IMR-90 (cell line): ENCODE results near the gene EFHB. TPM values are rescaled to one million over a fixed set of nuclear protein-coding genes. Genes with fewer than 3 reads are reported as not detected.
A peak's percentile ranks its signal among the peaks of the same experiment; 100 is the strongest.

Experiments used
- ATAC-seq: fragments of 200-7000 bp; cut with Tn5 transposase; 2 replicates; pipeline ENCODE4 v1.9.1; 2020; ENCODE audit warnings: low read depth, mild to moderate bottlenecking, moderate library complexity
- BruUV-seq: library from RNA; stranded (reverse); fragments of 400-500 nt; replicated peaks from 2 replicates; lab custom pipeline; 2021; lab: Mats Ljungman, UMichigan
- CTCF ChIA-PET: fragments of 300-600 bp; formaldehyde crosslinking; extraction: SDS; loops from one replicate; lab custom pipeline; 2021; ENCODE audit warnings: antibody characterized with exemption; lab: Yijun Ruan, JAX
- POLR2A ChIA-PET: fragments of 300-600 bp; sonication (Branson Sonifier 250); formaldehyde crosslinking; loops from one replicate; lab custom pipeline; 2022; ENCODE audit warnings: antibody characterized with exemption; ENCODE audit not compliant: unreplicated experiment; lab: Charles Lee
- DNase-seq: peaks from one replicate; pipeline ENCODE4 v3.0.0; 2013
- H2AFZ ChIP-seq: replicated peaks from 2 replicates; pipeline ENCODE3; 2013; ENCODE audit warnings: low read length, mild to moderate bottlenecking; ENCODE audit not compliant: poor library complexity
- H2AK5ac ChIP-seq: 2 replicates; pipeline ENCODE4 v1.6.1; 2013; ENCODE audit warnings: low read depth, low read length, inconsistent platforms
- H2AK9ac ChIP-seq: replicated peaks from 2 replicates; pipeline ENCODE3; 2013; ENCODE audit warnings: mild to moderate bottlenecking, low read depth, low read length, moderate library complexity; ENCODE audit not compliant: poor library complexity
- H2BK120ac ChIP-seq: 2 replicates; pipeline ENCODE4 v1.6.1; 2013; ENCODE audit warnings: low read depth, low read length, inconsistent platforms
- H2BK15ac ChIP-seq: 3 replicates; pipeline ENCODE4 v1.6.1; 2013; ENCODE audit warnings: low read depth, low read length, inconsistent platforms
- H2BK20ac ChIP-seq: 2 replicates; pipeline ENCODE4 v1.6.1; 2013; ENCODE audit warnings: low read depth, mild to moderate bottlenecking, inconsistent platforms, low read length, moderate library complexity
- H2BK5ac ChIP-seq: 2 replicates; pipeline ENCODE4 v1.6.1; 2013; ENCODE audit warnings: mild to moderate bottlenecking, low read depth, low read length, inconsistent platforms; ENCODE audit not compliant: poor library complexity, severe bottlenecking
- H3K14ac ChIP-seq: replicated peaks from 2 replicates; pipeline ENCODE4 v1.6.1; 2013; ENCODE audit warnings: low read depth, low read length, inconsistent platforms
- H3K18ac ChIP-seq: 2 replicates; pipeline ENCODE4 v1.6.1; 2013; ENCODE audit warnings: low read depth, low read length, control low read depth
- H3K23ac ChIP-seq: 2 replicates; pipeline ENCODE4 v1.6.1; 2013; ENCODE audit warnings: low read depth, low read length, inconsistent platforms
- H3K27ac ChIP-seq: 2 replicates; pipeline ENCODE4 v1.5.1; 2013; ENCODE audit warnings: mild to moderate bottlenecking, control low read depth, low read length; ENCODE audit not compliant: insufficient read depth
- H3K27me3 ChIP-seq: 2 replicates; pipeline ENCODE4 v1.6.1; 2013; ENCODE audit warnings: low read length; ENCODE audit not compliant: control insufficient read depth, insufficient read depth
- H3K36me3 ChIP-seq: 2 replicates; pipeline ENCODE4 v1.6.1; 2013; ENCODE audit warnings: low read length, mixed read lengths; ENCODE audit not compliant: control insufficient read depth, insufficient read depth
- H3K4ac ChIP-seq: 2 replicates; pipeline ENCODE4 v1.6.1; 2013; ENCODE audit warnings: low read depth, low read length, inconsistent platforms
- H3K4me1 ChIP-seq: 2 replicates; pipeline ENCODE4 v1.6.1; 2013; ENCODE audit warnings: low read length, mixed read lengths; ENCODE audit not compliant: control insufficient read depth, insufficient read depth
- H3K4me2 ChIP-seq: 2 replicates; pipeline ENCODE4 v1.6.1; 2013; ENCODE audit warnings: low read depth, mild to moderate bottlenecking, control low read depth, low read length, moderate library complexity
- H3K4me3 ChIP-seq: 2 replicates; pipeline ENCODE4 v1.5.1; 2013; ENCODE audit warnings: low read depth, mild to moderate bottlenecking, control low read depth, low read length, moderate library complexity; ENCODE audit not compliant: insufficient read depth
- H3K56ac ChIP-seq: 2 replicates; pipeline ENCODE4 v1.6.1; 2013; ENCODE audit warnings: low read length, inconsistent platforms; ENCODE audit not compliant: insufficient read depth; ENCODE audit errors: extremely low read depth
- H3K79me1 ChIP-seq, 2 experiments: 2 replicates each; pipeline ENCODE4 v1.6.1; 2013; ENCODE audit warnings: low read length in 2 of 2, inconsistent platforms in 1 of 2, low read depth in 1 of 2
- H3K9ac ChIP-seq: 2 replicates; pipeline ENCODE4 v1.6.1; 2013; ENCODE audit warnings: low read depth, low read length, control low read depth
- H3K9me1 ChIP-seq: 2 replicates; pipeline ENCODE4 v1.6.1; 2013; ENCODE audit warnings: low read length, inconsistent platforms; ENCODE audit not compliant: insufficient read depth
- H3K9me3 ChIP-seq: 2 replicates; pipeline ENCODE4 v1.6.1; 2013; ENCODE audit warnings: low read length; ENCODE audit not compliant: control insufficient read depth, insufficient read depth
- H4K20me1 ChIP-seq: 2 replicates; pipeline ENCODE4 v1.6.1; 2013; ENCODE audit warnings: low read length, inconsistent platforms; ENCODE audit not compliant: insufficient read depth
- H4K5ac ChIP-seq: 2 replicates; pipeline ENCODE4 v1.6.1; 2013; ENCODE audit warnings: mild to moderate bottlenecking, low read depth, low read length, control low read depth
- H4K8ac ChIP-seq, 2 experiments: 2 replicates each; pipeline ENCODE4 v1.6.1; 2013; ENCODE audit warnings: low read depth in 2 of 2, low read length in 2 of 2, control low read depth in 1 of 2, inconsistent platforms in 1 of 2
- H4K91ac ChIP-seq: 2 replicates; pipeline ENCODE4 v1.6.1; 2013; ENCODE audit warnings: low read depth, low read length, inconsistent platforms; ENCODE audit not compliant: insufficient read depth
- CEBPB ChIP-seq: IDR thresholded peaks from 2 replicates; pipeline ENCODE4 v1.6.1; 2012; ENCODE audit warnings: low read depth, low read length, improper control_type of control experiment
- RCOR1 ChIP-seq: IDR thresholded peaks from 2 replicates; pipeline ENCODE4 v1.6.1; 2012; ENCODE audit warnings: mild to moderate bottlenecking, low read length, improper control_type of control experiment; ENCODE audit not compliant: insufficient replicate concordance
- WGBS, 2 experiments: methylation state at CpG; one replicate each; pipeline versions ENCODE4 v1.1.5 to v1.1.7; 2013; ENCODE audit warnings: missing lambda C conversion rate in 2 of 2; ENCODE audit not compliant: insufficient read length in 1 of 2; ENCODE audit errors: extremely low coverage in 2 of 2; 5-methylcytosine and 5-hydroxymethylcytosine counted together
- dilution Hi-C: fragments of 300-500 bp; cut with HindIII; formaldehyde crosslinking; loops from one replicate; pipeline ENCODE4 v1.14.3; 2018; ENCODE audit warnings: low sequenced_read_pairs; ENCODE audit not compliant: unreplicated experiment
- in situ Hi-C: fragments of 300-500 bp; cut with MboI; formaldehyde crosslinking; loops from 3 replicates; pipeline ENCODE4 v1.14.3; 2019; ENCODE audit warnings: low sequenced_read_pairs, inconsistent platforms, mixed read lengths
- intact Hi-C: fragments of 100-400 bp; cut with micrococcal nuclease; formaldehyde crosslinking; loops from 2 replicates; pipeline ENCODE4 v1.10.0; 2022
- polyA plus RNA-seq, 3 experiments: library from polyadenylated mRNA; depleted of rRNA; stranded (reverse); fragments of >200 nt; gene quantifications; 2 replicates each; pipeline ENCODE4 v1.2.3, GENCODE V29; 2012; ENCODE audit warnings: low replicate concordance in 1 of 3
- total RNA-seq: library from RNA; depleted of rRNA; stranded (reverse); fragments of >200 nt; gene quantifications from 2 replicates; pipeline ENCODE4 v1.2.3, GENCODE V29; 2012

Gene EFHB
- total and polyA plus RNA-seq, 2 of the 4 experiments (the other 2 are of a cell fraction), result under 0.01 to 1.0 TPM

DNA sequence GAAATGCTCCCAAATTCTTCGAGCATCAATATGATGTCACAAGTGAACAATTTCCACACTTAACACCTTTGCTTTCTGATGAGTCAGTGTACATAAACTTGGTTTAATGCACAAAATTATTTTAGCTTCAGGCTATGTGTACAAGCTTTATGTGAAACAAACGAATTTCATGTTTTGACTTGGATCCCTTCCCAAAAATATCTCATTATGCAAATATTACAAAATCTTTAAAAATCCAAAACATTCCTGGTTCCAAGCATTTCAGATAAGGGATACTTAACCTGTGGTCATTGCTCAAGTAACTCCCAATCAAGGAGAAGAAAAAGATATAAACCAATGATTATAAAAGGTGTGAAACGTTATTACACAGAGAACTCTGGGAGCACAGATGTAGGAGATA is 38.0 kb upstream of the EFHB start:
- no peaks in the 10 kb centered on the region for H3K9me3 ChIP-seq
- no peak overlapping the region for H2BK20ac ChIP-seq
- H3K9ac ChIP-seq, result no peak overlapping the region
- POLR2A ChIA-PET, result no interaction called here
- CTCF ChIA-PET, result no interaction called here
- no peak overlapping the region for H3K4ac ChIP-seq
- intact Hi-C loops, result no loop called here
- H4K8ac ChIP-seq, result no peak overlapping the region
- H2AFZ ChIP-seq, result no peak overlapping the region
- H4K91ac ChIP-seq, result no peak overlapping the region
- in situ Hi-C loops, result no loop called here
- peak overlapping the region; percentile 21 for H2BK5ac ChIP-seq
- peaks cover 36% of the 10 kb centered on the region for H4K20me1 ChIP-seq
- 0 out of 2 replicates have a peak, but pooled peaks have one; percentile 0 for TF ChIP-seq CEBPB
- no peak for TF ChIP-seq RCOR1
- H3K36me3 ChIP-seq, result peaks cover 18% of the 10 kb centered on the region
- no CpG with 5 or more reads among the region's 3 CpGs for WGBS, 2 experiments
- H3K56ac ChIP-seq, result no peak overlapping the region; the same call in 1 of the 2 replicates
- peaks cover 23 to 44% of the 10 kb centered on the region in 2 experiments for H3K79me1 ChIP-seq
- no TSS peak for BruUV-seq
- H3K4me1 ChIP-seq, result peaks cover 3% of the 10 kb centered on the region
- no peak overlapping the region for H2BK15ac ChIP-seq
- H3K14ac ChIP-seq, result no peak overlapping the region
- ATAC-seq, result peak; percentile 78
- DNase-seq, result peak; percentile 62
- no peak overlapping the region for H3K18ac ChIP-seq
- H2BK120ac ChIP-seq, result no peak overlapping the region
- no peak overlapping the region for H2AK5ac ChIP-seq
- no peak overlapping the region for H3K23ac ChIP-seq
- H3K27ac ChIP-seq, result no peak overlapping the region; the same call in 1 of the 2 replicates
- no peak overlapping the region for H4K5ac ChIP-seq
- dilution Hi-C loops, result no loop called here
- no peak overlapping the region for H3K4me3 ChIP-seq
- no peak overlapping the region for H3K4me2 ChIP-seq
- H3K27me3 ChIP-seq, result no peaks in the 10 kb centered on the region
- H3K9me1 ChIP-seq, result no peaks in the 10 kb centered on the region
- no peak overlapping the region for H2AK9ac ChIP-seq
